ENCODE data around the gene WFIKKN1. TPM values are rescaled to one million over a fixed set of nuclear protein-coding genes. Genes with fewer than 3 reads are reported as not detected.

The WFIKKN1 gene
- total RNA-seq, 1 donor from 2014 or later: 0.44 TPM

DNA sequence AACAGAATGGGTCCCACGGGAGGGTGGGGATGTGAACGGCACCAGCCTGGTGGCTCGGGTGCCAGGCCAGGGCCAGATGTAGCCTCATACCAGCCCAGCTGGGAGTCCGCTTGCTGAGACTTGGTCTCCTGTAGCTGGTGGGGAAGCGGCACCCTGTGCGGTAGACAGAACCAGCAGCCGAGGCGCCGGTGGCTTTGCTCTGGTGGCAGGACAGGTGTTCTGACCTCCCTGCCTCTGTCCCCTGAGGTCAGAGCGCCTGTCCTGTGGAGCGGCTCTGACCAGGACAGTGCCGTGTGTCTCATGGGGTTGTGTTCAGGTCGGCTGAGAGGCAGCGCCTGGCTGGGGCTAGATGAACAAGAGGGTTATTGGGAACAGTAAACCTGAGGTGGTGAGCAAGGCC lies 20.8 kb upstream of the WFIKKN1 start:
- Mint-ChIP-seq H3K4me1 (ENCODE audit: unreplicated experiment) (no peaks in the 10 kb centered on the region), H3K36me3 (ENCODE audit: low read depth, unreplicated experiment) (peaks cover 16% of the 10 kb centered on the region), H3K27me3 (ENCODE audit: unreplicated experiment) (peaks cover 8% of the 10 kb centered on the region), H3K9me3 (ENCODE audit: unreplicated experiment) (no peaks in the 10 kb centered on the region), H3K4me3 (ENCODE audit: unreplicated experiment) (no peak overlapping the region), H3K27ac (ENCODE audit: unreplicated experiment) (no peak overlapping the region)
- TF ChIP-seq, protein P1, sequence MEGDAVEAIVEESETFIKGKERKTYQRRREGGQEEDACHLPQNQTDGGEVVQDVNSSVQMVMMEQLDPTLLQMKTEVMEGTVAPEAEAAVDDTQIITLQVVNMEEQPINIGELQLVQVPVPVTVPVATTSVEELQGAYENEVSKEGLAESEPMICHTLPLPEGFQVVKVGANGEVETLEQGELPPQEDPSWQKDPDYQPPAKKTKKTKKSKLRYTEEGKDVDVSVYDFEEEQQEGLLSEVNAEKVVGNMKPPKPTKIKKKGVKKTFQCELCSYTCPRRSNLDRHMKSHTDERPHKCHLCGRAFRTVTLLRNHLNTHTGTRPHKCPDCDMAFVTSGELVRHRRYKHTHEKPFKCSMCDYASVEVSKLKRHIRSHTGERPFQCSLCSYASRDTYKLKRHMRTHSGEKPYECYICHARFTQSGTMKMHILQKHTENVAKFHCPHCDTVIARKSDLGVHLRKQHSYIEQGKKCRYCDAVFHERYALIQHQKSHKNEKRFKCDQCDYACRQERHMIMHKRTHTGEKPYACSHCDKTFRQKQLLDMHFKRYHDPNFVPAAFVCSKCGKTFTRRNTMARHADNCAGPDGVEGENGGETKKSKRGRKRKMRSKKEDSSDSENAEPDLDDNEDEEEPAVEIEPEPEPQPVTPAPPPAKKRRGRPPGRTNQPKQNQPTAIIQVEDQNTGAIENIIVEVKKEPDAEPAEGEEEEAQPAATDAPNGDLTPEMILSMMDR (IDR thresholded peaks at IDR 0.05; ENCODE audit: unreplicated experiment): no peak
- DNase-seq (ENCODE audit: low spot score): no peak

DNA sequence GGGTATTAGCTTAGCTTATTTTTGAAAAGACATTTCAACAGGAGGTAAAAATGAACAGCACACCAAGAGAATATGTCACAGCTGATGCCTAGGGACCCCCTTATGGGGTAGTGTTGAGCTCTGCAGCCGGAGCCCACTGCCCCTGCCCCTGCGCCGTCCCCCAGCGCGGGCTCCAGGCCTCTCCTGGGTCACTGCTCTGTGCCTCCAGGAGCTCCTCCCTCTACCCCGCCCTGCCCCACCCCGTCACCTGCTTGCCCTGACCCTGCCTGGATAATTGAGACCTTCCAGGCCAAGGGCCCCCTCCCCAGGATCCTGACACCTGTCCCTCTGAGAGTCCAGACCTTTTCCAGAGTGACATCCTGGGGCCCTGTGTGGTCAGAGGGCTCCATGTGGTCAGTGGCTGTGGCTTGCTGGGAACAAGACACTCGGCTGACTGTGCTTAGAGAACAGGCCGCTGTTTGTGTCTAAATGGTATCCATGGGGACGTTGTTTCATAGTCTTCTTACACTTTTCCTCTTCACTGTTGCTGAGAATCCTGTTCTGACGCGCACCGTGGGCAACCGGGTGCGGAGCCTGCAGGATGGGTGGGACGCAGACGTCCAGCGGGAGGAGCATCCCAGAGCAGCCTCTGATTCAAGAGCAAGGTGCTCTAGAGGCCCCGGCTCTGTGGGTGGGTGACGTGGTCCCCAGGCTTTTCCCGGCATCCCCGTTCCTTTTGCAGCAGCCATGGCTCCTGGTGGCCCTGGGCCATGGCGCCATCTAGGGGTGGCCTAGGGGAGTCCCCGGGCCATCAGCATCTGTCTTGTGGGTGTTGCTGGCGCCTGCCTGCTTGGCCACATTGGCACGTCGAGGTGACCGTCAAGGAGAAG lies 20.0 kb upstream of the WFIKKN1 start:
- Mint-ChIP-seq H3K27ac (ENCODE audit: unreplicated experiment) (no peak overlapping the region), H3K9me3 (ENCODE audit: unreplicated experiment) (no peaks in the 10 kb centered on the region), H3K4me3 (ENCODE audit: unreplicated experiment) (no peak overlapping the region), H3K36me3 (ENCODE audit: low read depth, unreplicated experiment) (peaks cover 9% of the 10 kb centered on the region), H3K27me3 (ENCODE audit: unreplicated experiment) (peaks cover 8% of the 10 kb centered on the region), H3K4me1 (ENCODE audit: unreplicated experiment) (no peaks in the 10 kb centered on the region)
- TF ChIP-seq, protein P1 (IDR thresholded peaks at IDR 0.05; ENCODE audit: unreplicated experiment): peak; percentile 56
- peak; percentile 75 for DNase-seq (ENCODE audit: low spot score)

DNA sequence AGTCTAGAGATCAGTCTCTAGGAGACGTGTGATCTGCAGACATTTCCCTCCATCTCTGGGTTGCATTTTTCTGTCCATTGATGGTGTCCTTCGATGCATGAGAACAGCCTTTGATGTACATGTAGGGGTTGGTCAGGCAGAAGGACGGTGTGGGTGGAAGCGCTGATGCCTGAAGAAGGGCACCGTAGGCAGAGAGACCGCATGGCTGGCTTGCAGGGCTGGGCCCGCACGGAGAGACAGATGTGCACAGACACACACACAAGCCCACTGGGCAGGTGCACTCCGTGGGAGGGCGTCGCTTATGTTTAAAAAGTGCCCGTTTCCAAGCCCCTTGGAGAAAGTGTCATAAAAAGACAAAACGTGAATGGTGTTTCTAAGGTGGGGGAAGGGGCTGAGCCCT lies 15.7 kb upstream of the WFIKKN1 start:
- H3K9me3 Mint-ChIP-seq (ENCODE audit: unreplicated experiment): no peaks in the 10 kb centered on the region
- H3K4me3 Mint-ChIP-seq (ENCODE audit: unreplicated experiment): no peak overlapping the region
- TF ChIP-seq, protein P1 (IDR thresholded peaks at IDR 0.05; ENCODE audit: unreplicated experiment): no peak
- no peak for DNase-seq (ENCODE audit: low spot score)
- no peak overlapping the region for H3K27ac Mint-ChIP-seq (ENCODE audit: unreplicated experiment)
- H3K27me3 Mint-ChIP-seq (ENCODE audit: unreplicated experiment): peaks cover 10% of the 10 kb centered on the region
- peaks cover 8% of the 10 kb centered on the region for H3K36me3 Mint-ChIP-seq (ENCODE audit: low read depth, unreplicated experiment)
- no peaks in the 10 kb centered on the region for H3K4me1 Mint-ChIP-seq (ENCODE audit: unreplicated experiment)

DNA sequence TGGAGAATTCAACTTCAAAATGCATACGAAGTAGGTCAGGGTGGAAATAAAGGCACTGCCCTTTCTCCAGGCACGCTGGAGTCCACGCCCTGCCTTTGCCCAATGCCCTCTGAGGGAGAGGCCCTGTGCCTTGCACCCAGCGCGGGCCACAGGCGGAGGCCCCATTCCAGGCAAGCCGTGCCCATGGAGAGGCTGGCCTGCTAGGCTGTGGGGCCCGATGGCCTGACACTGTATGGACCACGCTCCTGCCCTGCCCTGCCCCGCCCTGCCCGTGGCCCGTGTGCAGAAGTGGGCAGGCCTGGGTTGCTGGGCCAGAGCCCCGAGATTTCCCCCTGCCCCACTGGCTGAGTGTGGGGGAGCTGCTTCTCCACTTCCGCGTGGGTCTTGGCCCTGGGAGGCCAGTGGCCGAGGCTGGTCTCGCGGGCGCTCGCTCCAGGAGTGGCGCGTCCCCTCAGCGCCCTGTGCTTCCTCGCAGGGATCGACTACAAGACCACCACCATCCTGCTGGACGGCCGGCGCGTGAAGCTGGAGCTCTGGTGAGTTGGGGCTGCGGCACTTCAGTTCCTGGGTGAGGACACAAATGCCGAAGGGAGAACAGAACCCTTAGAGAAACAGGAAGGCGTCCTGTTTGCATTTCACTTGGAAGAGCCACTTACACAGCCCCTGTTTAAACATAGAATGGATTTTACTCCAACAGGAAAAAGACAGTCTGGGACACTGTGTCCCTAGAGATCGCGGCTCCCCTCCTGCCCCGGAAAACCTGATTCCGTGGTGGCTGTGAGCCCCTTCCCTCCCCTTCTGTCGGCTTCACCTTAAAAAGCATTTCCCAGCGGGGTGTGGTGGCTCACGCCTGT lies 13.8 kb upstream of the WFIKKN1 start:
- TF ChIP-seq, protein P1 (IDR thresholded peaks at IDR 0.05; ENCODE audit: unreplicated experiment): no peak
- no peak for DNase-seq (ENCODE audit: low spot score)
- Mint-ChIP-seq H3K9me3 (ENCODE audit: unreplicated experiment) (no peaks in the 10 kb centered on the region), H3K36me3 (ENCODE audit: low read depth, unreplicated experiment) (peaks cover 8% of the 10 kb centered on the region), H3K27me3 (ENCODE audit: unreplicated experiment) (peaks cover 11% of the 10 kb centered on the region), H3K4me3 (ENCODE audit: unreplicated experiment) (no peak overlapping the region), H3K4me1 (ENCODE audit: unreplicated experiment) (no peaks in the 10 kb centered on the region), H3K27ac (ENCODE audit: unreplicated experiment) (no peak overlapping the region)

All from endothelial cell (in vitro differentiated cells).